ENCODE data around the gene TNFAIP2. TPM values are rescaled to one million over a fixed set of nuclear protein-coding genes. Genes with fewer than 3 reads are reported as not detected.
"Not testable (repeated sequence)": the region's sequence is repeated elsewhere in the genome, so short reads cannot be mapped to it uniquely, and the experiment has no call there.

TNFAIP2 gene
- total and polyA plus RNA-seq, 2 of the 4 experiments (the other 2 are of a cell fraction) = 6.3 to 9.6 TPM

DNA sequence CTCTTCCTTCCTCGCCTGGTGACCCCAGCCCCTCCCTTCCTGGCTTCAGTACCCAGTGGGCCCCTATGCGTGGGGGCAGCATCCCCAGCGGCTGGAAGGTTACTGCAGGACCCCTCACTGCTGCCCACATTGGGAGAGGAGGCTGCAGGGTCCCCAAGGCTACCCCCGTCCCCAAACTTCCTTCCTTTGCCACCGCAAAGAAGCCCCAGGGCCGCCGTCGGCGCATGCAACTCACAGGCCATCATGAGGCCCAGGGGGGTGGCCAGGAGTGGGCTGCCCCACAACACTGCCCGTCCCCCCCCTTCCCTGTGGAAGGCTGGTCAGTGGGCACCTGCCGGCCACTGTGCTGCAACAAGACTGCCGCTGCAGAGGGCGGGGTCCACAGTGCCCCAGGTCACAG is 9.5 kb upstream of the TNFAIP2 start:
- peaks cover 31% of the 10 kb centered on the region for H3K4me1 ChIP-seq (ENCODE audit: control insufficient read depth, insufficient read depth, low read length)
- H2AFZ ChIP-seq (replicated peaks; ENCODE audit: low read length, poor library complexity) = no peak overlapping the region
- intact Hi-C loops (cut with micrococcal nuclease) (no loop called here), dilution Hi-C loops (cut with HindIII; ENCODE audit: low sequenced_read_pairs, unreplicated experiment) (no loop called here), in situ Hi-C loops (cut with MboI; ENCODE audit: low sequenced_read_pairs) (no loop called here)
- H2BK20ac ChIP-seq (ENCODE audit: low read depth, low read length) = no peak overlapping the region
- H3K4ac ChIP-seq (ENCODE audit: low read depth, low read length) = no peak overlapping the region; the same call in 1 of the 2 replicates
- no peak for ATAC-seq (ENCODE audit: low read depth)
- DNase-seq = no peak
- no peak overlapping the region for H3K56ac ChIP-seq (ENCODE audit: extremely low read depth, insufficient read depth, low read length)
- no peaks in the 10 kb centered on the region for H3K36me3 ChIP-seq (ENCODE audit: control insufficient read depth, insufficient read depth, low read length)
- H4K8ac ChIP-seq (ENCODE audit: low read depth in 2 of 2, low read length in 2 of 2) = no peak overlapping the region
- H3K23ac ChIP-seq (ENCODE audit: low read depth, low read length) = no peak overlapping the region
- WGBS, 2 experiments (ENCODE audit: extremely low coverage in 2 of 2, insufficient read length in 1 of 2) = no CpG with 5 or more reads among the region's 13 CpGs
- no peak overlapping the region for H3K4me3 ChIP-seq (ENCODE audit: insufficient read depth, low read depth, low read length)
- H3K9me1 ChIP-seq (ENCODE audit: insufficient read depth, low read length) = peaks cover 4% of the 10 kb centered on the region; the same call in 1 of the 2 replicates
- POLR2A ChIA-PET (ENCODE audit: unreplicated experiment) = no interaction called here
- H4K91ac ChIP-seq (ENCODE audit: insufficient read depth, low read depth, low read length) = no peak overlapping the region
- no TSS peak for BruUV-seq (replicated peaks)
- no peak overlapping the region for H3K9ac ChIP-seq (ENCODE audit: low read depth, low read length)
- H2BK15ac ChIP-seq (ENCODE audit: low read depth, low read length) = no peak overlapping the region
- H4K20me1 ChIP-seq (ENCODE audit: insufficient read depth, low read length) = no peaks in the 10 kb centered on the region
- H3K79me1 ChIP-seq (ENCODE audit: low read depth in 1 of 2, low read length in 2 of 2) = no peaks in the 10 kb centered on the region
- CTCF ChIA-PET = no interaction called here
- no peak for TF ChIP-seq MAFK (IDR thresholded peaks at IDR 0.05; ENCODE audit: low read depth, low read length)
- TF ChIP-seq SMC3 (IDR thresholded peaks at IDR 0.05; ENCODE audit: low read depth, low read length) = no peak
- TF ChIP-seq, protein P1, sequence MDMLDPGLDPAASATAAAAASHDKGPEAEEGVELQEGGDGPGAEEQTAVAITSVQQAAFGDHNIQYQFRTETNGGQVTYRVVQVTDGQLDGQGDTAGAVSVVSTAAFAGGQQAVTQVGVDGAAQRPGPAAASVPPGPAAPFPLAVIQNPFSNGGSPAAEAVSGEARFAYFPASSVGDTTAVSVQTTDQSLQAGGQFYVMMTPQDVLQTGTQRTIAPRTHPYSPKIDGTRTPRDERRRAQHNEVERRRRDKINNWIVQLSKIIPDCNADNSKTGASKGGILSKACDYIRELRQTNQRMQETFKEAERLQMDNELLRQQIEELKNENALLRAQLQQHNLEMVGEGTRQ (IDR thresholded peaks at IDR 0.05; ENCODE audit: low read depth, low read length) = no peak
- TF ChIP-seq MAZ (IDR thresholded peaks at IDR 0.05; ENCODE audit: borderline replicate concordance, low read depth, low read length) = no peak
- no peak overlapping the region for H2BK5ac ChIP-seq (ENCODE audit: low read depth, low read length, poor library complexity, severe bottlenecking)
- H2AK9ac ChIP-seq (replicated peaks; ENCODE audit: low read depth, low read length, poor library complexity) = no peak overlapping the region
- H3K18ac ChIP-seq (ENCODE audit: low read depth, low read length) = no peak overlapping the region
- H3K27ac ChIP-seq (ENCODE audit: insufficient read depth, low read length) = no peak overlapping the region
- no peaks in the 10 kb centered on the region for H3K27me3 ChIP-seq (ENCODE audit: control insufficient read depth, insufficient read depth, low read length)
- no peak overlapping the region for H3K14ac ChIP-seq (replicated peaks; ENCODE audit: low read depth, low read length)
- no peak overlapping the region for H4K5ac ChIP-seq (ENCODE audit: low read depth, low read length)
- peak overlapping the region; percentile 20; the same call in 1 of the 2 replicates for H2AK5ac ChIP-seq (ENCODE audit: low read depth, low read length)
- no peak overlapping the region for H2BK120ac ChIP-seq (ENCODE audit: low read depth, low read length)
- H3K9me3 ChIP-seq (ENCODE audit: control insufficient read depth, insufficient read depth, low read length) = no peaks in the 10 kb centered on the region
- no peak overlapping the region for H3K4me2 ChIP-seq (ENCODE audit: low read depth, low read length)

DNA sequence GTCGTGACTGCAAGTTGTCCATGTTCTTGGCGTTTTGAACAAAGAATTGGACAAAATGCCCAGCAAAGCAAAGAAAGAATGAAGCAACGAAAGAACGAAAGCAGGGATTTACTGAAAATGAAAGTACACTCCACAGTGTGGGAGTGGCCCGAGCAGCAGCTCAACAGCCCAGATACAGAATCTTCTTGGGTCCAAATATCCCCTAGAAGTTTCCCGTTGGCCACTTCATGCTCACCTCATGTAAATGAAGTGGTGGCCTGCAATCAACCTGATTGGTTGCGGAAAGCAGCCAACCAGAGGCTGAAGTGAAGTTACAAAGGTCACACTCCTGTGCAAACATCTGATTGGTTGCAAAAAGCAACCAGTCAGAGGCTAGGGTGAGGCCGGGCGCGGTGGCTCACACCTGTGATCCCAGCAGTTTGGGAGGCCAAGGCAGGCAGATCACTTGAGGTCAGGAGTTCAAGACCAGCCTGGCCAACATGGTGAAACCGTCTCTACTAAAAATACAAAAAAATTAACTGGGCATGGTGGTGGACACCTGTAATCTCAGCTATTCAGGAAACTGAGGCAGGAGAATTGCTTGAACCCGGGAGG is 8.1 kb upstream of the TNFAIP2 start:
- H2BK20ac ChIP-seq (ENCODE audit: low read depth, low read length); DNase-seq; H3K14ac ChIP-seq (replicated peaks; ENCODE audit: low read depth, low read length); H3K9me1 ChIP-seq (ENCODE audit: insufficient read depth, low read length); ATAC-seq (ENCODE audit: low read depth); BruUV-seq (replicated peaks); H2AFZ ChIP-seq (replicated peaks; ENCODE audit: low read length, poor library complexity); H3K4me2 ChIP-seq (ENCODE audit: low read depth, low read length); intact Hi-C loops (cut with micrococcal nuclease); POLR2A ChIA-PET (ENCODE audit: unreplicated experiment); H3K18ac ChIP-seq (ENCODE audit: low read depth, low read length); H2AK5ac ChIP-seq (ENCODE audit: low read depth, low read length); H2BK5ac ChIP-seq (ENCODE audit: low read depth, low read length, poor library complexity, severe bottlenecking); H3K23ac ChIP-seq (ENCODE audit: low read depth, low read length); H3K79me1 ChIP-seq (ENCODE audit: low read depth in 1 of 2, low read length in 2 of 2); dilution Hi-C loops (cut with HindIII; ENCODE audit: low sequenced_read_pairs, unreplicated experiment); H4K91ac ChIP-seq (ENCODE audit: insufficient read depth, low read depth, low read length); H4K5ac ChIP-seq (ENCODE audit: low read depth, low read length); H2BK120ac ChIP-seq (ENCODE audit: low read depth, low read length); H3K9me3 ChIP-seq (ENCODE audit: control insufficient read depth, insufficient read depth, low read length); H3K27me3 ChIP-seq (ENCODE audit: control insufficient read depth, insufficient read depth, low read length); H4K20me1 ChIP-seq (ENCODE audit: insufficient read depth, low read length); in situ Hi-C loops (cut with MboI; ENCODE audit: low sequenced_read_pairs); H3K4ac ChIP-seq (ENCODE audit: low read depth, low read length); H2BK15ac ChIP-seq (ENCODE audit: low read depth, low read length); H3K36me3 ChIP-seq (ENCODE audit: control insufficient read depth, insufficient read depth, low read length); H3K9ac ChIP-seq (ENCODE audit: low read depth, low read length); H3K27ac ChIP-seq (ENCODE audit: insufficient read depth, low read length); H2AK9ac ChIP-seq (replicated peaks; ENCODE audit: low read depth, low read length, poor library complexity); H3K56ac ChIP-seq (ENCODE audit: extremely low read depth, insufficient read depth, low read length); H3K4me3 ChIP-seq (ENCODE audit: insufficient read depth, low read depth, low read length): not testable (repeated sequence)
- 93% methylated on average over 6 of the region's 12 CpGs; no CpG with 5 or more reads in 1 of the 2 experiments for WGBS, 2 experiments (ENCODE audit: extremely low coverage in 2 of 2, insufficient read length in 1 of 2)
- Histone ChIP-seq H4K8ac (ENCODE audit: low read depth in 2 of 2, low read length in 2 of 2) (0 out of 4 replicates have a peak overlapping the region, but pooled peaks of 1 of the 2 experiments have one; percentile 12), H3K4me1 (ENCODE audit: control insufficient read depth, insufficient read depth, low read length) (peaks cover 24% of the 10 kb centered on the region)
- CTCF ChIA-PET = interaction anchor here (0.6 kb wide), 1 partner anchor 550 kb away, joined by 4 read pairs; no protein-coding TSS in a partner anchor

Measured in IMR-90 (cell line).